ENCODE results near the gene ATP5IF1. TPM values are rescaled to one million over a fixed set of nuclear protein-coding genes. Genes with fewer than 3 reads are reported as not detected.

ATP5IF1 gene
- total and polyA plus RNA-seq, 2 donors, result 220 to 431 TPM

DNA sequence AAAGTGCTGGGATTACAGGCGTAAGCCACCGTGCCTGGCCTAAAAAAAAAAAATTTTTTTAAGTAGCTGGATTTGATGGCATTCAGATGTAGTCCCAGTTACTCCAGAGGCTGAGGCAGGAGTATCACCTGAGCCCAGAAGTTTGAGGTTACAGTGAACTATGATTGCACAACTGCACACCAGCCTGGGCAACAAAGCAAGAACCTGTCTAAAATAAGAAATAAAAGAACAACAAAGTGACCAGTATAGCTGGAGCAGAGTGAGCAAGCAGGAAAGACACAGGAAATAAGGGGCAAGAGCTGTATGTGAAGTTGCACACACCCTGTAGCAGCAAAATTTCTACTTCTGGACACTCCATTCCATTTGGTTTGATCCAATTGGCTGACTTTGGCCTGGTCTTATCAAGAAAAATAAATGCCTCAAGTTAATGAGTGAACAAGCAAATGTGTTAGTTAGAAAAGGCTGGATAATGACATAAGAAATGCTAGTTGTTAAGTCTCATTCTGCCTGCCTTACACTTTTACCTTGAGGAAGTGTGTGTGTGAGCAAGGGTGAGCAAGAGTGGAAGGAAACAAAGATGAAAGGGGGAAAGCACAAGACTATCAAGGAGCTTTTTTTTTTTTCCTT lies 7.9 kb downstream of the ATP5IF1 start:
- Histone ChIP-seq H3K36me3 (ENCODE audit: control insufficient read depth in 2 of 2, insufficient read depth in 2 of 2, low read length in 1 of 2) (peaks cover 3 to 10% of the 10 kb centered on the region in 2 donors), H3K27ac (ENCODE audit: low read depth in 1 of 2, low read length in 1 of 2) (peak overlapping the region; percentile 84 to 85), H3K4me1 (ENCODE audit: control insufficient read depth in 2 of 2, insufficient read depth in 2 of 2, low read length in 2 of 2) (peaks cover 15 to 41% of the 10 kb centered on the region in 2 donors), H3K27me3 (ENCODE audit: control insufficient read depth in 2 of 2, insufficient read depth in 1 of 2, low read length in 1 of 2) (no peaks in the 10 kb centered on the region), H3K4me3 (ENCODE audit: low read length in 2 of 2) (no peak overlapping the region), H3K9me3 (ENCODE audit: control insufficient read depth in 2 of 2, insufficient read depth in 1 of 2, low read length in 1 of 2) (no peaks in the 10 kb centered on the region)
- 93% methylated on average over 2 of the region's 2 CpGs for WGBS
- DNase-seq (ENCODE audit: low read depth in 6 of 9, low spot score in 9 of 9), result peak in 5 of 9 donors; percentile 36 to 71 (median 53)

DNA sequence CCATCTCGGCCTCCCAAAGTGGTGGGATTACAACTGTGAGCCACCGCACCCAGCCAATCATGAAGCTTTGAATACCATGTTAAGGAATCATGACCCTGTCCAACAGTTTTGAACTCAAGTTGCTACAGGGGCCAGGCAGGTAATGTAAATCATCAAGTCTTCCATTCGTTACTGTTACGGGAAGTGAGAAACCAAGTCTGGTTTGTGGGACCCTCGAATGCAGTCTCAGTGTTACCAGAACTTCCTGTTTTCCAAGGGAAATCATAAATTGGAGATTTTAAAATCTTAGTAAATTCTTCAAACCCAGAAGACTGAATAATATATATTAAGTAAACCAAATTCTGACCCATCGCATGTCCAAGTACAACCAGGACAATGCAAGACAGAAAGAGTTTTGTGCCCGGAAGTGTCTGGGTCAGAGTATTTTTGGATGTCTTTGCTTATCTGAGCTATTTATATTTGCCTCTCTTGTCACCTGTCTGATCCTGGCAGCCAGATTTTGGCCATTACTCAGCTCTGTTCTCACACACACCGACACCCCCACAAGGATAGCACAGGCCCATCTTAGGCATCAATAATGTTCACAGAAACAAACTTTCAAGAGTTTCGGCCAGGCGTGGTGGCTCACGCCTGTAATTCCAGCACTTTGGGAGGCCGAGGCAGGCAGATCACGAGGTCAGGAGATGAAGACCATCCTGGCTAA lies 8.8 kb downstream of the ATP5IF1 start:
- Histone ChIP-seq H3K27me3 (ENCODE audit: control insufficient read depth in 2 of 2, insufficient read depth in 1 of 2, low read length in 1 of 2) (no peaks in the 10 kb centered on the region), H3K4me3 (ENCODE audit: low read length in 2 of 2) (no peak overlapping the region), H3K36me3 (ENCODE audit: control insufficient read depth in 2 of 2, insufficient read depth in 2 of 2, low read length in 1 of 2) (peaks cover 3 to 7% of the 10 kb centered on the region in 2 donors), H3K27ac (ENCODE audit: low read depth in 1 of 2, low read length in 1 of 2) (peak overlapping the region; percentile 85), H3K9me3 (ENCODE audit: control insufficient read depth in 2 of 2, insufficient read depth in 1 of 2, low read length in 1 of 2) (no peaks in the 10 kb centered on the region), H3K4me1 (ENCODE audit: control insufficient read depth in 2 of 2, insufficient read depth in 2 of 2, low read length in 2 of 2) (peaks cover 17 to 48% of the 10 kb centered on the region in 2 donors)
- DNase-seq (ENCODE audit: low read depth in 6 of 9, low spot score in 9 of 9), result peak in 1 of 9 donors; percentile 31
- 78% methylated on average over 13 of the region's 13 CpGs for WGBS

DNA sequence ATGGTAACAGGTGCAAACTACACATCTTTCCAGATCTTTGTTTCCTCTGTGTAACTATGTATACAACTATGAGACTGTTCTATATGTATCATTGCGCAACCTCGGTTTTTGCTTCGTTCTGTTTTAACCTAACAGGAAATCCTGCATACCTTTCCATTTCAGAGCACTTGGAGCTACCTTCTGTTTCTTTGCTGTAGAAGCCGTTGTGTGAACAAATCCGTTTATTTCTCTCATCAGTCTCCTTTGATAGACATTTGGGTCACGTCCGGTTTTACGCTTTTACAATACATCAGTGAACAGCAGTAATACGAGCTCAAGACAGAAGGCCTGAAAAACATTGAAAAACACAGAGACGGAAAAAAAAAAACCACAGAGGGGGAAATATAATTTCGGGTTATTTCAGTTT lies 10.5 kb downstream of the ATP5IF1 start:
- peaks cover 0 to 3% of the 10 kb centered on the region in 2 donors for H3K36me3 ChIP-seq (ENCODE audit: control insufficient read depth in 2 of 2, insufficient read depth in 2 of 2, low read length in 1 of 2)
- H3K27ac ChIP-seq (ENCODE audit: low read depth in 1 of 2, low read length in 1 of 2), result peak overlapping the region; percentile 87 to 94
- peaks cover 17 to 50% of the 10 kb centered on the region in 2 donors for H3K4me1 ChIP-seq (ENCODE audit: control insufficient read depth in 2 of 2, insufficient read depth in 2 of 2, low read length in 2 of 2)
- H3K4me3 ChIP-seq (ENCODE audit: low read length in 2 of 2), result peak overlapping the region; percentile 67 to 69
- no peaks in the 10 kb centered on the region for H3K9me3 ChIP-seq (ENCODE audit: control insufficient read depth in 2 of 2, insufficient read depth in 1 of 2, low read length in 1 of 2)
- WGBS, result 2% methylated on average over 11 of the region's 11 CpGs
- DNase-seq (ENCODE audit: low read depth in 6 of 9, low spot score in 9 of 9), result peak in 7 of 9 donors; percentile 48 to 91 (median 69)
- no peaks in the 10 kb centered on the region for H3K27me3 ChIP-seq (ENCODE audit: control insufficient read depth in 2 of 2, insufficient read depth in 1 of 2, low read length in 1 of 2)

DNA sequence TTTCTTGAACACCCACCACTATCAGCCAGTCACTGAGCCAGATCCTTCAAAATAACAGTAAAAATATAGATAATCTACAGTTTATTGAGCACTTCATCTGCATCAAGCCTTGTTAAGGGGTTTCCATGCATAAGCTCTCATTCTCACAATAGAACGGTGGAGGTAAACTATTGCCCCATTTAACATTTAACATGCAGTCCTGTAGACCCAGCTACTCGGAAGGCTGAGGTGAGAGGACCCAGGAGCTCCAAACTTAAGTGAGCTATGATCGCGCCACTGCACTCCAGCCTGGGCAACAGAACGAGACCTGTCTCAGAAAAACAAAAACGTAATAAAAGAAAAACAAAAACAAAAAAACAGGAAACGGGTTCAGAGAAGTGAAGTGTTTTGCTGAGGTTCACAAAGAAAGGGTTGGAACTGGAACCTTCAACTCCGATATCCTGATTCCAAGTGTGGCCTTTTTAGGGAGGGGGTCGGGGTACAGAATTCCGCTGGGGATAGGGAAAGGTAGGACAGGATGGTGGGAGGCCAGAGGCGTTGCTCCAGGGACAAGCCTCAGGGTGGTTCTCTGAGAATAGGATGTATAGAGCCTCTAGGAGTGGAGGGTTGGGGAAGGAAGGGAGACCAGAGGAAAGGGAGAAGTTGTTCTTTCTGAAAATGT lies 11.8 kb downstream of the ATP5IF1 start:
- WGBS, result 77% methylated on average over 11 of the region's 11 CpGs
- Histone ChIP-seq H3K4me3 (ENCODE audit: low read length in 2 of 2) (peak overlapping the region; percentile 19 to 69), H3K4me1 (ENCODE audit: control insufficient read depth in 2 of 2, insufficient read depth in 2 of 2, low read length in 2 of 2) (peaks cover 17 to 47% of the 10 kb centered on the region in 2 donors)

DNA sequence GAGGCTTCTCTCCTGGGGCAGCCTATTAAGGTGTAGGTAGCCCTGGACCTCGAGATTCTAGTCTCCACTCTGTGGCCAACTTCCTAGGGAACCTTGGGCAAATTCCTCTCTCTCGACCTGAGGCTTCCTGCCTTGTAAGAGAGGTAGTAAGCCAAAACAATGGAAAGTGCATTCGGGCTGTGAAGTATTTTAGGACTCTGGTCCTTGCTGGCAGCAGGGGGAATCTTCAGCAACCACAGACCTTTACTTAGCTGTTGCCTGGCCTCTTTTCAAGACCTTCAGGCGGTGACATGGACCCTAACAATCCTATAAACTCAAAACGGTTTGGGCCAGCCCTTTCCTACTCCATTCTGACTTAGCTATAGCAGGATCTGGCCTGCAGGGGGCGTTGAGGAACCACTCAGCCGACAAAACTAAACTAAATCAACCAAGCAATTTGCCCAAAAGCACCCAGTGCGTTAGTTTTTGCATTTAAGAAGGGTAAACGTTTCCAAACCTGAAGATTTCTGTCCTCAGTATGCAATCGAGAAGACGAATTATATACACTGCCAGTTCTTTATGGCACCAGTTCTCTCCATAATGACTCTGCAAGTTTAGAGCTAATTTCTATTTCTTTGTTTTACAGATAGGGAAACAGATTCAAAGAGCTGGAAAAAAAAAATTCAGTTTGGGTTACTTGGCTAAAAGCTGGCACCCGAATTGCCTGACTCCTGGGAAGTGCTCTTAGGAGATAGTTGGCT lies 12.5 kb downstream of the ATP5IF1 start:
- peak in 8 of 9 donors; percentile 67 to 94 (median 87) for DNase-seq (ENCODE audit: low read depth in 6 of 9, low spot score in 9 of 9)
- H3K4me1 ChIP-seq (ENCODE audit: control insufficient read depth in 2 of 2, insufficient read depth in 2 of 2, low read length in 2 of 2), result peaks cover 17 to 44% of the 10 kb centered on the region in 2 donors
- WGBS, result 8% methylated on average over 12 of the region's 12 CpGs
- H3K4me3 ChIP-seq (ENCODE audit: low read length in 2 of 2), result peak overlapping the region; percentile 6 to 17
- H3K27me3 ChIP-seq (ENCODE audit: control insufficient read depth in 2 of 2, insufficient read depth in 1 of 2, low read length in 1 of 2), result no peaks in the 10 kb centered on the region
- peak overlapping the region; percentile 94 for H3K27ac ChIP-seq (ENCODE audit: low read depth in 1 of 2, low read length in 1 of 2)
- peaks cover 0 to 3% of the 10 kb centered on the region in 2 donors for H3K36me3 ChIP-seq (ENCODE audit: control insufficient read depth in 2 of 2, insufficient read depth in 2 of 2, low read length in 1 of 2)
- no peaks in the 10 kb centered on the region for H3K9me3 ChIP-seq (ENCODE audit: control insufficient read depth in 2 of 2, insufficient read depth in 1 of 2, low read length in 1 of 2)

More for the DNA sequence above, 11.8 kb downstream of the ATP5IF1 start:
- H3K27me3 ChIP-seq (ENCODE audit: control insufficient read depth in 2 of 2, insufficient read depth in 1 of 2, low read length in 1 of 2), result no peaks in the 10 kb centered on the region
- H3K27ac ChIP-seq (ENCODE audit: low read depth in 1 of 2, low read length in 1 of 2), result peak overlapping the region; percentile 94
- no peaks in the 10 kb centered on the region for H3K9me3 ChIP-seq (ENCODE audit: control insufficient read depth in 2 of 2, insufficient read depth in 1 of 2, low read length in 1 of 2)
- H3K36me3 ChIP-seq (ENCODE audit: control insufficient read depth in 2 of 2, insufficient read depth in 2 of 2, low read length in 1 of 2), result peaks cover 0 to 3% of the 10 kb centered on the region in 2 donors
- no peak for DNase-seq (ENCODE audit: low read depth in 6 of 9, low spot score in 9 of 9)

DNA sequence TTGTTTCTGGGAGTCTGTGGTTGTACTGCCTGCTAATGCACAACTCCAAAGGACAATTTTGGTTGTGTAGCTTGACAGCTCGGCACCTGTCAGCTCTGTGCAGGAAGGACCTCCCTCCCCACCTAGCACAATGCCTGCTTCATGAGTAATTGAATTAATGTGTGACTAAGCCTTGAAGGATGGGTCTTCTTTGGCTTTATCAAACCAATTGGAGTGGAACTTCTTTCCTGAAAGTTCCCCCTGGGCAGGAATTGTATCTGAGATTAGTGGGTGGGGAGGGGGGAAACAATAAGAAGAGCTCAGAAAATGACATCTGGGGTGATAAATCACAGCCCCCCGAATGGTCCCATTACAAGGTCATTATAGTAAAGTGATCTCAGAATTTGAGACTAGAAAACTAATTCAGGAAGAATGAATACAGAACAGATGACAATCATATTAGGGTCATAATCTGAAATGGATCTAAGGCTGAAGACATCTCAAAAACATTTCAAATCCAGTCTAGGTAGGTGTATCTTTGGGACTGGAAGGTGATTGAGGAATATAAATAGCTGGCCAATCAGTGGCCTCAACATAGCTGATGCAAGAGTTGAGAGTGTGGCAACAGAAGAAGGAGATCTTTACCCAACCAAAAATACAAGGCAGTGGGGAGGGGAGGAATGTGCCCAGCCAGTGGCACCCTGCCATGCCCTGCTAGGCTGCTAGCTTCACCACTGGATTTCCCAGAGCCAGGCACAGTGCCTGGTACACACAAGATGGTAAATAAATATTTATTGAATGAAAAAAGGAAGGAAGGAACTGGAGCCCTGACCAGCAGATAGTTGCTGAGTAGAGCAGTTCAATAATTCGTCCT lies 13.3 kb downstream of the ATP5IF1 start:
- DNase-seq (ENCODE audit: low read depth in 6 of 9, low spot score in 9 of 9), result peak in 3 of 9 donors; percentile 28 to 65 (median 43)
- peak overlapping the region; percentile 6 to 17 for H3K4me3 ChIP-seq (ENCODE audit: low read length in 2 of 2)
- H3K4me1 ChIP-seq (ENCODE audit: control insufficient read depth in 2 of 2, insufficient read depth in 2 of 2, low read length in 2 of 2), result peaks cover 17 to 36% of the 10 kb centered on the region in 2 donors
- H3K36me3 ChIP-seq (ENCODE audit: control insufficient read depth in 2 of 2, insufficient read depth in 2 of 2, low read length in 1 of 2), result no peaks in the 10 kb centered on the region
- no peaks in the 10 kb centered on the region for H3K27me3 ChIP-seq (ENCODE audit: control insufficient read depth in 2 of 2, insufficient read depth in 1 of 2, low read length in 1 of 2)
- WGBS, result 39% methylated on average over 3 of the region's 3 CpGs
- H3K27ac ChIP-seq (ENCODE audit: low read depth in 1 of 2, low read length in 1 of 2), result peak overlapping the region in 1 of 2 donors; percentile 94
- H3K9me3 ChIP-seq (ENCODE audit: control insufficient read depth in 2 of 2, insufficient read depth in 1 of 2, low read length in 1 of 2), result no peaks in the 10 kb centered on the region

DNA sequence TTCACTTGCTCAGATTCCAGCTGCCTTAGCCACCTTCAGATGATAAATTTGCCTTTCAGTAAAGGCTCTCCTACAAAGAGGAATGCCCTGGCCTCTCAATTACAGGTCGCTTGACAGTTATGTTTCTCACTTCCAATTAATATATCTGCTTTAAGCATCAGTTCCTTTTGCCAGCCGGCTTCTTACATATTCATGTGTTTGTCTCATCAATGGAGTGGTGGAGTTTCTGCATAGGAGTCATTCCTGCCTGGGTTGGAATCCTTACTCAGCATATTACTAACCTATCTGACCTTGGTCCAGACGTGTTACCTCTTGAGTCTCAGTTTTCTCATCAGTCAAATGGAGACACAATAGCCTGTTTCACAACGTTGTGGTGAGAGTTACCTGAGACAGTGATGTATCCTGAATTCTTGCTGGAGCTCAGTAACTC lies 14.0 kb downstream of the ATP5IF1 start:
- peaks cover 15 to 29% of the 10 kb centered on the region in 2 donors for H3K4me1 ChIP-seq (ENCODE audit: control insufficient read depth in 2 of 2, insufficient read depth in 2 of 2, low read length in 2 of 2)
- no peaks in the 10 kb centered on the region for H3K9me3 ChIP-seq (ENCODE audit: control insufficient read depth in 2 of 2, insufficient read depth in 1 of 2, low read length in 1 of 2)
- H3K27me3 ChIP-seq (ENCODE audit: control insufficient read depth in 2 of 2, insufficient read depth in 1 of 2, low read length in 1 of 2), result no peaks in the 10 kb centered on the region
- H3K36me3 ChIP-seq (ENCODE audit: control insufficient read depth in 2 of 2, insufficient read depth in 2 of 2, low read length in 1 of 2), result no peaks in the 10 kb centered on the region
- WGBS, result 84% methylated on average over 4 of the region's 4 CpGs
- H3K4me3 ChIP-seq (ENCODE audit: low read length in 2 of 2), result no peak overlapping the region
- no peak for DNase-seq (ENCODE audit: low read depth in 6 of 9, low spot score in 9 of 9)
- H3K27ac ChIP-seq (ENCODE audit: low read depth in 1 of 2, low read length in 1 of 2), result no peak overlapping the region

DNA sequence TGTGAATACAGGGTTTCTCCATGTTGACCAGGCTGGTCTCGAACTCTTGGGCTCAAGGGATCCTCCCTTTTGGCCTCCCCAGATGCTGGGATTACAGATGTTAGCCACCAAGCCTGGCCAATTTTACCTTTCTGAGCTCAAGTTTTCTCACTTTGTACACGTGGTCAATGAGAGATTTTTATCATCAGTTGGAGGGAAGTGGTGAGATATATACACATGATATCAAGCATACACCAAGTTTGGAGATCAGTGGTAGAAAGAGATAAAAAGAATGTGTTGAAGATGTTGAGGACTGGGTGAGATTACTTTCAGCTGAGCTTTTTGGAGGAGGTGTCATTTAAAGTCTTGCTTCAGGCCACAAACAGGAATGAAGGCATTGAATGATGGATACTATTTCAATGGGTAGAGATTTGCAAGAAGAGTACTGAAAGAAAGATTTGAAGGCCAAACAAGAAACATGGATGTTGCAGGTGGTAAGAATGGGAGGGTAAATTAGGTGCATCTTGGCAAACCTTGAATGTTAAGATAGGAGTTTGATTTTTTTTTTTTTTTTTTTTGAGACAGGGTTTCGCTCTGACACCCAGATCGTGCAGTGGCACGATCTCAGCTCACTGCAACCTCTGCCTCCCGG lies 20.4 kb downstream of the ATP5IF1 start:
- Histone ChIP-seq H3K4me3 (ENCODE audit: low read length in 2 of 2) (no peak overlapping the region), H3K36me3 (ENCODE audit: control insufficient read depth in 2 of 2, insufficient read depth in 2 of 2, low read length in 1 of 2) (peaks cover 0 to 3% of the 10 kb centered on the region in 2 donors), H3K9me3 (ENCODE audit: control insufficient read depth in 2 of 2, insufficient read depth in 1 of 2, low read length in 1 of 2) (no peaks in the 10 kb centered on the region), H3K27me3 (ENCODE audit: control insufficient read depth in 2 of 2, insufficient read depth in 1 of 2, low read length in 1 of 2) (peaks cover 14 to 20% of the 10 kb centered on the region in 2 donors), H3K4me1 (ENCODE audit: control insufficient read depth in 2 of 2, insufficient read depth in 2 of 2, low read length in 2 of 2) (peaks cover 9 to 32% of the 10 kb centered on the region in 2 donors), H3K27ac (ENCODE audit: low read depth in 1 of 2, low read length in 1 of 2) (peak overlapping the region in 1 of 2 donors; percentile 1)
- WGBS, result 72% methylated on average over 6 of the region's 6 CpGs
- DNase-seq (ENCODE audit: low read depth in 6 of 9, low spot score in 9 of 9), result peak in 1 of 9 donors; percentile 47
